Testis (tissue), 3 donors: ENCODE measurements around the gene TCF12. TPM values are rescaled to one million over a fixed set of nuclear protein-coding genes. Genes with fewer than 3 reads are reported as not detected.

Source experiments
- DNase-seq: peaks from one replicate; pipeline ENCODE4 v3.0.0-alpha.2; 2019
- H3K27ac ChIP-seq, 2 donors: fragments of 200-600 bp; sonication (generic); one replicate each; pipeline ENCODE4 v1.5.1; 2019
- H3K27me3 ChIP-seq: fragments of 200-600 bp; sonication (generic); one replicate; pipeline ENCODE4 v1.5.1; 2019
- H3K36me3 ChIP-seq: fragments of 200-600 bp; sonication (generic); one replicate; pipeline ENCODE4 v1.5.1; 2017; ENCODE audit warnings: low read depth; ENCODE audit errors: missing control alignments
- H3K4me1 ChIP-seq: fragments of 200-600 bp; sonication (generic); one replicate; pipeline ENCODE4 v1.5.1; 2019
- H3K4me3 ChIP-seq, 2 donors: fragments of 200-600 bp; sonication (generic); one replicate each; pipeline ENCODE4 v1.5.1; 2017 to 2019
- H3K9me3 ChIP-seq: fragments of 200-600 bp; sonication (generic); one replicate; pipeline ENCODE4 v1.5.1; 2017
- POLR2A ChIP-seq: fragments of 450-650 bp; IDR thresholded peaks from one replicate; pipeline ENCODE4 v1.6.1; 2017; ENCODE audit warnings: antibody characterized with exemption, mild to moderate bottlenecking, moderate library complexity
- WGBS, 2 donors: methylation state at CpG; one replicate each; pipeline ENCODE4 v1.1.5; 2018; 5-methylcytosine and 5-hydroxymethylcytosine counted together
- intact Hi-C: fragments of 100-400 bp; cut with DNase I; formaldehyde crosslinking; loops from one replicate; pipeline ENCODE4 v1.15.1; 2023; ENCODE audit warnings: low total_unique reads
- polyA plus RNA-seq: library from polyadenylated mRNA; stranded (reverse); fragments of 350-450 nt; fragmentation: Illumina TruSeq; extraction: RNeasy Lipid Tissue Mini Kit (QIAGEN cat#74804); gene quantifications from one replicate; pipeline ENCODE4 v1.2.3, GENCODE V29; 2014; ENCODE audit warnings: low read depth, low replicate concordance; ENCODE audit not compliant: insufficient read depth
- total RNA-seq, 2 donors: library from RNA; depleted of rRNA; stranded (reverse); fragments of >200 nt; gene quantifications; one replicate each; pipeline ENCODE4 v1.2.3, GENCODE V29; 2016
- TF ChIP-seq, protein P1 (sequence below), 3 experiments: fragments of 450-650 bp in 2 of 3; fragments of 200-600 bp in 1 of 3; sonication (generic) in 1 of 3; IDR thresholded peaks; one replicate each; pipeline ENCODE4 v1.5.1; 2016 to 2019; ENCODE audit warnings: antibody characterized with exemption in 3 of 3, mild to moderate bottlenecking in 2 of 3, moderate library complexity in 1 of 3

The TCF12 gene
- total and polyA plus RNA-seq, 3 donors from 2014 or later: 51.8 to 152 (median 146) TPM

GRCh38 chr15:57309856-57310760 is 391.7 kb downstream of the TCF12 start:
- H3K4me3 ChIP-seq: no peak overlapping the region

GRCh38 chr15:57310876-57311275 is 392.4 kb downstream of the TCF12 start:
- intact Hi-C loops: no loop called here
- WGBS, 2 donors: 87 to 96% methylated on average over 2 to 9 of the region's 9 CpGs
- no peak overlapping the region for H3K4me3 ChIP-seq

More at GRCh38 chr15:57309856-57310760, 391.7 kb downstream of the TCF12 start:
- Histone ChIP-seq H3K4me1 (no peaks in the 10 kb centered on the region), H3K9me3 (no peaks in the 10 kb centered on the region), H3K27ac (no peak overlapping the region), H3K27me3 (no peaks in the 10 kb centered on the region), H3K36me3 (no peaks in the 10 kb centered on the region)
- 68 to 78% methylated on average over 21 of the region's 21 CpGs for WGBS, 2 donors
- DNase-seq: no peak
- intact Hi-C loops: no loop called here
- TF ChIP-seq, protein P1, sequence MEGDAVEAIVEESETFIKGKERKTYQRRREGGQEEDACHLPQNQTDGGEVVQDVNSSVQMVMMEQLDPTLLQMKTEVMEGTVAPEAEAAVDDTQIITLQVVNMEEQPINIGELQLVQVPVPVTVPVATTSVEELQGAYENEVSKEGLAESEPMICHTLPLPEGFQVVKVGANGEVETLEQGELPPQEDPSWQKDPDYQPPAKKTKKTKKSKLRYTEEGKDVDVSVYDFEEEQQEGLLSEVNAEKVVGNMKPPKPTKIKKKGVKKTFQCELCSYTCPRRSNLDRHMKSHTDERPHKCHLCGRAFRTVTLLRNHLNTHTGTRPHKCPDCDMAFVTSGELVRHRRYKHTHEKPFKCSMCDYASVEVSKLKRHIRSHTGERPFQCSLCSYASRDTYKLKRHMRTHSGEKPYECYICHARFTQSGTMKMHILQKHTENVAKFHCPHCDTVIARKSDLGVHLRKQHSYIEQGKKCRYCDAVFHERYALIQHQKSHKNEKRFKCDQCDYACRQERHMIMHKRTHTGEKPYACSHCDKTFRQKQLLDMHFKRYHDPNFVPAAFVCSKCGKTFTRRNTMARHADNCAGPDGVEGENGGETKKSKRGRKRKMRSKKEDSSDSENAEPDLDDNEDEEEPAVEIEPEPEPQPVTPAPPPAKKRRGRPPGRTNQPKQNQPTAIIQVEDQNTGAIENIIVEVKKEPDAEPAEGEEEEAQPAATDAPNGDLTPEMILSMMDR (IDR thresholded peaks at IDR 0.05): no peak
- TF ChIP-seq POLR2A: no peak

DNA sequence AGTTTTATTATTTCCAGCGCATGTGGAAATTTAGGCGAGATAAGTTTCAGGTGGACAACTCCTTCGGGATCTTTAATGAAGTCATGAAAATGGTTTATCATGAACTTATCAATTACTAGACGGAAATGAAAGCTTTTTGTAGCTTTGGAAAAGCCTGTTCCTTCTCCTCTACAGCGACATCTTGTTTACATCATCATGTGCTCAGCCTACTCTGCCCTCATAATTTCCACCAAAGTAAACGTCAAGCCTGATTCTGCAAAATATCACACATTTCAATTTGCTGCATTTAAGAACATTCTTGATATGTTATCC is 393.5 kb downstream of the TCF12 start:
- TF ChIP-seq POLR2A: no peak
- TF ChIP-seq, protein P1 (IDR thresholded peaks at IDR 0.05): no peak
- intact Hi-C loops: no loop called here
- 89 to 93% methylated on average over 6 of the region's 6 CpGs for WGBS, 2 donors
- H3K27me3 ChIP-seq: no peaks in the 10 kb centered on the region
- H3K36me3 ChIP-seq: no peaks in the 10 kb centered on the region
- DNase-seq: no peak
- H3K4me3 ChIP-seq: no peak overlapping the region
- H3K9me3 ChIP-seq: no peaks in the 10 kb centered on the region
- H3K4me1 ChIP-seq: no peaks in the 10 kb centered on the region
- H3K27ac ChIP-seq: no peak overlapping the region

More at GRCh38 chr15:57310876-57311275, 392.4 kb downstream of the TCF12 start:
- Histone ChIP-seq H3K4me1 (no peaks in the 10 kb centered on the region), H3K27ac (no peak overlapping the region), H3K9me3 (no peaks in the 10 kb centered on the region), H3K27me3 (no peaks in the 10 kb centered on the region), H3K36me3 (no peaks in the 10 kb centered on the region)
- DNase-seq: no peak
- TF ChIP-seq, protein P1 (IDR thresholded peaks at IDR 0.05): no peak
- no peak for TF ChIP-seq POLR2A

DNA sequence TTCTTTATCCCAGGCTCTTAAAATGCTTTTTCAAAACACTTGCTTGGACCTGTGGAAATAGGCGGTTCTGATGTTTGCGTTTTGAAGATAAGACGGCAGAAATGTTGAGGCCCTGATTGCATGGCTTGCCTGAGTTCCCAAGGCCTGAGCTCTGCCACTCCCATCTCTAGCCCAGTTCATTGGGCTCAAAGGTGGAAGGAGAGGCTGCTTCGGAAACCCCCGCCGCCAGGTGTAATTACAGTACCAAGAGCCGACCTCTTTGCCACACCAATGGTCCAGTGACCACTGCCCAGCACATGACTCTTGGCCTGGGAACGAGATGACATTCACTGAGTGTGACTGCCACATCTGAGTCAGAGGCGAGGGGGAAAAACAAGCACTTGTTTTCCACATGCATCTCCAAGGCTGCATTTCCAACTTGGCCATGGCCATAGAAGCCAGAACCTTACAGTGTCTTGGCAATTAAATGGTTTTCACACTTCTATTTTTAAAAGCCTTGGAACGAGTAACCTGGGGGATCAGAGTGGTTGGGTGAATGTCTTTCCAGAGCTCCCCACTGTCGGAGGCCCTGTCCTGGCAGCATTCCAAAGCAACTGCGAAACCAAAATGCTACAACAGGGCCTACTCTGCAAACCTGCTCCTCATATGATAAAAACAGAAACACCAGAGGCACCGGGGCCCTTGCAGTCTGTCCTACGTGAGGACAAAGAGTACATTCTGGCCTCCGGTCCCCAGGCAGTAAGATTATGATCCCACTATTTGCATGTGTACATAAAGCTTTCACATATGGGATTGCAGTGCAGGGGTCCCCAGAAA is 394.1 kb downstream of the TCF12 start:
- Histone ChIP-seq H3K4me3 (no peak overlapping the region), H3K27me3 (no peaks in the 10 kb centered on the region), H3K36me3 (no peaks in the 10 kb centered on the region), H3K27ac (no peak overlapping the region), H3K9me3 (no peaks in the 10 kb centered on the region), H3K4me1 (no peaks in the 10 kb centered on the region)
- no peak for DNase-seq
- no peak for TF ChIP-seq POLR2A
- TF ChIP-seq, protein P1 (IDR thresholded peaks at IDR 0.05): no peak
- intact Hi-C loops: no loop called here
- WGBS, 2 donors: 72 to 86% methylated on average over 15 of the region's 15 CpGs
